Keratinocyte (primary cell): ENCODE results near the gene GPR146. TPM values are rescaled to one million over a fixed set of nuclear protein-coding genes. Genes with fewer than 3 reads are reported as not detected.

Experiments
- DNase-seq: peaks from one replicate; pipeline ENCODE4 v3.0.0-alpha.2; 2011; ENCODE audit warnings: low read depth, missing footprints, low spot score
- FAIRE-seq: peaks from 2 replicates; lab custom pipeline; 2011; peaks lifted over from hg19 to GRCh38; lab: Jason Lieb, UNC
- H2AFZ ChIP-seq: 2 replicates; pipeline ENCODE4 v1.6.0; 2012; ENCODE audit warnings: low read length, control low read depth, inconsistent platforms; ENCODE audit not compliant: control insufficient read depth
- H3K27ac ChIP-seq: 2 replicates; pipeline ENCODE4 v1.5.1; 2011; ENCODE audit warnings: low read length; ENCODE audit not compliant: control insufficient read depth, insufficient read depth
- H3K27me3 ChIP-seq: 3 replicates; pipeline ENCODE4 v1.6.0; 2011; ENCODE audit warnings: low read length; ENCODE audit not compliant: control insufficient read depth, insufficient read depth; ENCODE audit errors: extremely low read depth
- H3K36me3 ChIP-seq, 2 experiments: 2 replicates in 1 of 2; 3 replicates in 1 of 2; pipeline ENCODE4 v1.5.1; 2011; ENCODE audit warnings: low read length in 2 of 2, mild to moderate bottlenecking in 1 of 2; ENCODE audit not compliant: control insufficient read depth in 2 of 2, insufficient read depth in 2 of 2; ENCODE audit errors: extremely low read depth in 1 of 2
- H3K4me1 ChIP-seq: 3 replicates; pipeline ENCODE4 v1.5.1; 2011; ENCODE audit warnings: low read length; ENCODE audit not compliant: control insufficient read depth, insufficient read depth; ENCODE audit errors: extremely low read depth
- H3K4me2 ChIP-seq: 3 replicates; pipeline ENCODE4 v1.6.0; 2011; ENCODE audit warnings: low read depth, low read length; ENCODE audit not compliant: control insufficient read depth, insufficient read depth; ENCODE audit errors: extremely low read depth
- H3K4me3 ChIP-seq, 3 experiments: fragments of 200-600 bp in 1 of 3; sonication (generic) in 1 of 3; 2 replicates in 2 of 3; 3 replicates in 1 of 3; pipeline ENCODE4 v1.5.1; 2011 to 2016; ENCODE audit warnings: low read length in 3 of 3, mild to moderate bottlenecking in 3 of 3, control low read depth in 2 of 3, inconsistent platforms in 1 of 3, low read depth in 1 of 3, mixed read lengths in 1 of 3, mixed run types in 1 of 3, moderate library complexity in 1 of 3; ENCODE audit not compliant: control insufficient read depth in 2 of 3, insufficient read depth in 2 of 3; ENCODE audit errors: extremely low read depth in 1 of 3
- H3K79me2 ChIP-seq: 2 replicates; pipeline ENCODE4 v1.6.0; 2012; ENCODE audit warnings: low read length; ENCODE audit not compliant: control insufficient read depth, insufficient read depth
- H3K9ac ChIP-seq: 3 replicates; pipeline ENCODE4 v1.6.0; 2011; ENCODE audit warnings: low read length; ENCODE audit not compliant: control insufficient read depth, insufficient read depth; ENCODE audit errors: extremely low read depth
- H3K9me1 ChIP-seq: 3 replicates; pipeline ENCODE4 v1.6.0; 2011; ENCODE audit warnings: low read length; ENCODE audit not compliant: control insufficient read depth, insufficient read depth; ENCODE audit errors: extremely low read depth
- H3K9me3 ChIP-seq: 2 replicates; pipeline ENCODE4 v1.5.1; 2012; ENCODE audit warnings: low read depth, low read length; ENCODE audit not compliant: control insufficient read depth
- H4K20me1 ChIP-seq: 3 replicates; pipeline ENCODE4 v1.6.0; 2011; ENCODE audit warnings: low read length; ENCODE audit not compliant: control insufficient read depth, insufficient read depth; ENCODE audit errors: extremely low read depth
- EZH2 ChIP-seq: IDR thresholded peaks from one replicate; pipeline ENCODE4 v1.6.1; 2012; ENCODE audit warnings: inconsistent platforms, mild to moderate bottlenecking, low read length, moderate library complexity
- dilution Hi-C: fragments of 300-500 bp; cut with MboI; formaldehyde crosslinking; loops from one replicate; pipeline ENCODE4 v1.7.0; 2020; ENCODE audit warnings: low sequenced_read_pairs; ENCODE audit not compliant: extremely low pct_ligation_motif_present
- polyA plus RNA-seq, 5 experiments: library from polyadenylated mRNA; depleted of rRNA in 3 of 5; stranded (reverse) in 3 of 5; stranded (forward) in 1 of 5; unstranded in 1 of 5; fragments of >200 nt; gene quantifications; 1 replicate in 1 of 5; 2 replicates in 3 of 5; 3 replicates in 1 of 5; pipeline versions ENCODE4 v1.2.1 to v1.2.3, GENCODE V29; 2011 to 2012; ENCODE audit warnings: missing spikeins in 2 of 5, low read depth in 1 of 5, low replicate concordance in 1 of 5
- TF ChIP-seq, protein P1 (sequence below), 3 experiments: IDR thresholded peaks in 1 of 3; conservative IDR thresholded peaks in 1 of 3; optimal IDR thresholded peaks in 1 of 3; 2 replicates in 2 of 3; 3 replicates in 1 of 3; pipeline versions ENCODE3 to v1.5.1; 2011; ENCODE audit warnings: low read length in 3 of 3, mild to moderate bottlenecking in 3 of 3, moderate library complexity in 2 of 3, control low read depth in 1 of 3, inconsistent platforms in 1 of 3; ENCODE audit not compliant: insufficient read depth in 2 of 3; ENCODE audit errors: extremely low read depth in 1 of 3

Gene GPR146
- polyA plus RNA-seq, 1 donor (not counting 4 experiments of a cell fraction or from before 2014, with no cell fraction given), result 0.13 TPM

DNA sequence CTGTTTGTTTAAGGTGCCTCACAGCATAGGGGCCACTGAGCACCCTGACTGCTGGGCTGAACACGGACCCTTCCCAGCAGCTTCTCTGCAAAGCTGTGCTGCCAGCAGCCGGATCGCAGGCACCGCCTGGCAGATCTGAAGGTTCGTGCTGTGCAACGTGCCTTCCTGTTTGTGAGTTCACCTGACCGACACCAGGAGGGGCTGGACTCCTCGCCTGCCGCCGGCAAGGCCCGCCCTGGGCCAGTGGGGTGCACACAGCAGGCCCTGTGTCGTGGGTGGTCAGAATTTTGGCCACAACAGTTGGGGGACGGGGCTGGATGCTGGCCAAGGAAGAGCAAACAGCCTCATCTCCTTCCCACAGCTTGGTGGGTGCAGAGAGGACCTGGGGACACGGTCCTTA lies 48.8 kb upstream of the GPR146 start:
- TF ChIP-seq, protein P1, sequence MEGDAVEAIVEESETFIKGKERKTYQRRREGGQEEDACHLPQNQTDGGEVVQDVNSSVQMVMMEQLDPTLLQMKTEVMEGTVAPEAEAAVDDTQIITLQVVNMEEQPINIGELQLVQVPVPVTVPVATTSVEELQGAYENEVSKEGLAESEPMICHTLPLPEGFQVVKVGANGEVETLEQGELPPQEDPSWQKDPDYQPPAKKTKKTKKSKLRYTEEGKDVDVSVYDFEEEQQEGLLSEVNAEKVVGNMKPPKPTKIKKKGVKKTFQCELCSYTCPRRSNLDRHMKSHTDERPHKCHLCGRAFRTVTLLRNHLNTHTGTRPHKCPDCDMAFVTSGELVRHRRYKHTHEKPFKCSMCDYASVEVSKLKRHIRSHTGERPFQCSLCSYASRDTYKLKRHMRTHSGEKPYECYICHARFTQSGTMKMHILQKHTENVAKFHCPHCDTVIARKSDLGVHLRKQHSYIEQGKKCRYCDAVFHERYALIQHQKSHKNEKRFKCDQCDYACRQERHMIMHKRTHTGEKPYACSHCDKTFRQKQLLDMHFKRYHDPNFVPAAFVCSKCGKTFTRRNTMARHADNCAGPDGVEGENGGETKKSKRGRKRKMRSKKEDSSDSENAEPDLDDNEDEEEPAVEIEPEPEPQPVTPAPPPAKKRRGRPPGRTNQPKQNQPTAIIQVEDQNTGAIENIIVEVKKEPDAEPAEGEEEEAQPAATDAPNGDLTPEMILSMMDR (optimal IDR thresholded peaks at IDR 0.05 in 1 of 3, IDR thresholded peaks at IDR 0.05 in 1 of 3, conservative IDR thresholded peaks at IDR 0.05 in 1 of 3; ENCODE audit: extremely low read depth in 1 of 3, insufficient read depth in 2 of 3, low read length in 3 of 3), result no peak
- TF ChIP-seq EZH2, result no peak
- DNase-seq (no peak), FAIRE-seq (no peak)
- no peak overlapping the region for H2AFZ ChIP-seq
- H3K27me3 ChIP-seq, result peaks cover 14% of the 10 kb centered on the region
- H3K27ac ChIP-seq, result no peak overlapping the region
- no peaks in the 10 kb centered on the region for H3K4me1 ChIP-seq
- H3K9me3 ChIP-seq, result no peaks in the 10 kb centered on the region
- dilution Hi-C loops, result no loop called here
- H3K36me3 ChIP-seq, result peaks cover 3 to 4% of the 10 kb centered on the region in 2 experiments
- H4K20me1 ChIP-seq, result no peaks in the 10 kb centered on the region
- no peaks in the 10 kb centered on the region for H3K9me1 ChIP-seq
- H3K4me3 ChIP-seq, result no peak overlapping the region
- H3K79me2 ChIP-seq, result no peaks in the 10 kb centered on the region
- H3K4me2 ChIP-seq, result no peak overlapping the region
- no peak overlapping the region for H3K9ac ChIP-seq

DNA sequence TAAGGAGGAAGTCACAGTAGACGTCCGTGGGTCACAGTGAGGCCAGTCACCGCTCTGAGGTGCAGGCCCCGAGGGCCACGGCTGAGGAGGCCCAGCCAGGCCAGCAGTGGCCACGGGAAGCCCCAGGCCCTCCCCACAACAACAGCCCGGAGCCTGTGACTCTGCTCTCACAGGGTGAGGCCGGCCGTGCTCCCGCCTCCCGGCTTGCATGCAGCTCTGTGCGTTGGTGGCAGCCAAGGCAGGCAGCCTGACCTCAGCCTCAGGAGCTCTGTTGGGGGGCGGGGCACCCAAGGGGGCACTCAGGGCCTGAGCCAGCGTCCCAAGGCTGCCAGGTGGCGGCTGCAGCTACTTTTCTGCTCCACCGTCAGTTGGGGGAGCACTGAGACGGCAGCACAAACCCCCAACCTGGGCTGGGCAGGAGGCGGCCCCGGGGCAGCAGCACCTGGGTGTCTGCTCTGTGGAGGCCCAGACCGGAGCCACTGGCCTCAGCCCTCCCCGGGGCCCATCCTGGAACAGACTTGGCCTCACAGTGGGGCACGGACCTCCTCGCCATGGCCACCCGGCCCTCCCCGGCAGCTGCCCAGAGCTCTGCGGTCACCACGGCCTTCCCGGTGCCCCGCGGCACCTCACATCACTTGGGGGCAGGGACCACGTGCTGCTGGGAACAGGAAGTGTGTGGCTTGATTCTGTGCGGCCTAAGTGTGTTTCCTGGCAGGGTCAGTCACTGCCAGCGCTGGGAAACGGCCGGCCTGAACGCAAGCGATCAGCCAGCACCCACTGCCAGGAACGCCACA lies 48.1 kb upstream of the GPR146 start:
- dilution Hi-C loops, result no loop called here

More for the DNA sequence above, 48.1 kb upstream of the GPR146 start:
- no peaks in the 10 kb centered on the region for H3K9me1 ChIP-seq
- DNase-seq, result no peak
- TF ChIP-seq, protein P1 (optimal IDR thresholded peaks at IDR 0.05 in 1 of 3, IDR thresholded peaks at IDR 0.05 in 1 of 3, conservative IDR thresholded peaks at IDR 0.05 in 1 of 3; ENCODE audit: extremely low read depth in 1 of 3, insufficient read depth in 2 of 3, low read length in 3 of 3), result no peak
- TF ChIP-seq EZH2, result no peak
- no peak overlapping the region for H3K4me2 ChIP-seq
- H3K36me3 ChIP-seq, result peaks cover 3 to 4% of the 10 kb centered on the region in 2 experiments
- FAIRE-seq, result no peak
- no peaks in the 10 kb centered on the region for H3K9me3 ChIP-seq
- H3K4me3 ChIP-seq, result no peak overlapping the region
- no peaks in the 10 kb centered on the region for H4K20me1 ChIP-seq
- H3K4me1 ChIP-seq, result no peaks in the 10 kb centered on the region
- peaks cover 9% of the 10 kb centered on the region for H3K27me3 ChIP-seq
- no peaks in the 10 kb centered on the region for H3K79me2 ChIP-seq
- H2AFZ ChIP-seq, result no peak overlapping the region
- H3K27ac ChIP-seq, result no peak overlapping the region
- no peak overlapping the region for H3K9ac ChIP-seq
